Glutamatergic neuron (in vitro differentiated cells): Measurements from ENCODE around the gene TBC1D3B. TPM values are rescaled to one million over a fixed set of nuclear protein-coding genes. Genes with fewer than 3 reads are reported as not detected.

Experiments
- DNase-seq: peaks from one replicate; pipeline ENCODE4 v3.0.0; 2022
- H3K27ac Mint-ChIP-seq: one replicate; pipeline ENCODE4 v1.8.0; 2020; ENCODE audit warnings: mild to moderate bottlenecking, mixed read lengths, inconsistent platforms; ENCODE audit not compliant: unreplicated experiment
- H3K27me3 Mint-ChIP-seq: one replicate; pipeline ENCODE4 v1.8.0; 2020; ENCODE audit warnings: mild to moderate bottlenecking, moderate library complexity, mixed read lengths, inconsistent platforms; ENCODE audit not compliant: unreplicated experiment
- H3K36me3 Mint-ChIP-seq: one replicate; pipeline ENCODE4 v1.8.0; 2020; ENCODE audit warnings: mild to moderate bottlenecking, mixed read lengths, inconsistent platforms; ENCODE audit not compliant: unreplicated experiment
- H3K4me1 Mint-ChIP-seq: one replicate; pipeline ENCODE4 v1.8.0; 2020; ENCODE audit warnings: mild to moderate bottlenecking, low read depth, mixed read lengths, inconsistent platforms; ENCODE audit not compliant: unreplicated experiment
- H3K4me3 Mint-ChIP-seq: one replicate; pipeline ENCODE4 v1.8.0; 2020; ENCODE audit warnings: mild to moderate bottlenecking, mixed read lengths, inconsistent platforms; ENCODE audit not compliant: unreplicated experiment
- H3K9me3 Mint-ChIP-seq: one replicate; pipeline ENCODE4 v1.8.0; 2020; ENCODE audit warnings: mild to moderate bottlenecking, moderate library complexity, mixed read lengths, inconsistent platforms; ENCODE audit not compliant: unreplicated experiment
- CTCF ChIP-seq: fragments of 200-600 bp; sonication (generic); IDR thresholded peaks from one replicate; pipeline ENCODE4 v1.5.0; 2021; ENCODE audit not compliant: partially characterized antibody, unreplicated experiment
- total RNA-seq: library from RNA; stranded (reverse); fragmentation: NEBNext Ultra II Directional; extraction: Animal tissue kit (Norgen Biotek cat#: 25700); gene quantifications from one replicate; pipeline ENCODE4 v1.2.1, GENCODE V29; 2021; ENCODE audit not compliant: unreplicated experiment

TBC1D3B gene
- total RNA-seq, 1 donor from 2014 or later: 37.3 TPM

GRCh38 chr17:36132421-36132831, 44.0 kb downstream of the TBC1D3B start:
- peaks cover 3% of the 10 kb centered on the region for H3K36me3 Mint-ChIP-seq
- no peaks in the 10 kb centered on the region for H3K9me3 Mint-ChIP-seq
- H3K27me3 Mint-ChIP-seq: peaks cover 2% of the 10 kb centered on the region
- no peak for DNase-seq
- no peaks in the 10 kb centered on the region for H3K4me1 Mint-ChIP-seq
- TF ChIP-seq CTCF: no peak
- no peak overlapping the region for H3K4me3 Mint-ChIP-seq
- H3K27ac Mint-ChIP-seq: no peak overlapping the region

- H3K4me1 Mint-ChIP-seq: no peaks in the 10 kb centered on the region
- peaks cover 2% of the 10 kb centered on the region for H3K27me3 Mint-ChIP-seq
- H3K27ac Mint-ChIP-seq: no peak overlapping the region
- no peak overlapping the region for H3K4me3 Mint-ChIP-seq
- peaks cover 2% of the 10 kb centered on the region for H3K36me3 Mint-ChIP-seq
- DNase-seq: no peak
- no peak for TF ChIP-seq CTCF
- no peaks in the 10 kb centered on the region for H3K9me3 Mint-ChIP-seq
Measured at GRCh38 chr17:36131931-36132330, 44.5 kb downstream of the TBC1D3B start.

- DNase-seq: no peak
- Mint-ChIP-seq H3K4me3 (no peak overlapping the region), H3K27me3 (peaks cover 2% of the 10 kb centered on the region), H3K27ac (no peak overlapping the region), H3K4me1 (no peaks in the 10 kb centered on the region), H3K36me3 (no peaks in the 10 kb centered on the region), H3K9me3 (no peaks in the 10 kb centered on the region)
- TF ChIP-seq CTCF: no peak
Measured at GRCh38 chr17:36131421-36131820, 45.0 kb downstream of the TBC1D3B start.

GRCh38 chr17:36130346-36130745, 46.1 kb downstream of the TBC1D3B start:
- H3K27me3 Mint-ChIP-seq: peaks cover 2% of the 10 kb centered on the region
- no peak for DNase-seq
- TF ChIP-seq CTCF: no peak
- H3K36me3 Mint-ChIP-seq: peaks cover 4% of the 10 kb centered on the region
- H3K9me3 Mint-ChIP-seq: peaks cover 4% of the 10 kb centered on the region
- H3K27ac Mint-ChIP-seq: no peak overlapping the region
- H3K4me1 Mint-ChIP-seq: no peaks in the 10 kb centered on the region
- no peak overlapping the region for H3K4me3 Mint-ChIP-seq

- DNase-seq: no peak
- Mint-ChIP-seq H3K36me3 (peaks cover 4% of the 10 kb centered on the region), H3K4me1 (no peaks in the 10 kb centered on the region), H3K27me3 (peaks cover 2% of the 10 kb centered on the region), H3K4me3 (no peak overlapping the region), H3K9me3 (peaks cover 4% of the 10 kb centered on the region), H3K27ac (no peak overlapping the region)
- no peak for TF ChIP-seq CTCF
Measured at GRCh38 chr17:36129616-36130015, 46.8 kb downstream of the TBC1D3B start.
